ENCODE measurements around the gene RBSN. TPM values are rescaled to one million over a fixed set of nuclear protein-coding genes. Genes with fewer than 3 reads are reported as not detected.

Gene RBSN
- total RNA-seq, 1 donor, result 46.6 TPM

DNA sequence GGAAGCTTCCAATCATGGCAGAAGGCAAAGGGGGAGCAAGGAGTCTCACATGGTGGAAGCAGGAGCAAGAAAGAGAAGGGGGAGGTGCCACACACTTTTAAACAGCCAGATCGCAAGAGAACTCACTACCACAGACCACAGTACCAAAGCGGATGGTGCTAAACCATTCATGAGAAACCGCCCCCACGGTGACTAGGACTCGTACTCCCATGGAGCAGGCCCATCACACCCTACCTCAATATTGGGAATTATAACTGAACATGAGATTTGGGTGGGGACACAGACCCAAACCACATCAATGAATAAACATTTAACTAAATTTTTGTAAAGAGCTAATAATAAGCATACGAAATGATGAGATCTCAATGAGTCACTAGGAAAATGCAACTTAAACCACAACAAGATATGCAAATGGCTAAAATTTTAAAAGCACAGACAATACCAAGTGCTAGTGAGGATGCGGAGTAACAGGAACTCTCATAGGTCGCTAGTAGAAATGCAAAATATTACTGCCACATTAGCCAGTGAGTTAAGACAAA lies 43.9 kb downstream of the RBSN start:
- no peaks in the 10 kb centered on the region for H3K9me3 ChIP-seq (ENCODE audit: low read depth, low read length)
- peaks cover 28% of the 10 kb centered on the region for H3K4me1 ChIP-seq (ENCODE audit: insufficient read depth, low read length)
- no peaks in the 10 kb centered on the region for H3K27me3 ChIP-seq (ENCODE audit: insufficient read depth, low read length)
- no peak overlapping the region for H3K4me3 ChIP-seq (ENCODE audit: low read length)

DNA sequence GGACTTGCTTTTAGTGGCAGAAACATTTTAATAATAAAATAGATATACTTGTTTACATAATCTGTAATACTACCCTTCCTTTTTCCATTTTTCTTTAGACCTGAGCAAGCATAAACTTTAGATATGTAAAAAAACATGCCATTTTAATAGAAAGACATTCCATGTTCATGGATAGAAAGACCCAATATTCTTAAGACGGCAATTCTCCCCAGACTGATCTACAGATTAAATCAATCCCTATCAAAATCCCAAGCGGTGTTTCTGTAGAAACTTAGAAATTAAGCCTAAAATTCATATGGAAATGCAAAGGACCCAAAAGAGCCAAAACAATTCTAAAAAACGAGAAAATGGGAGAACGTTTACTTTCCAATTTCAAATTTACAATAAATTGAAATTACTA lies 45.4 kb downstream of the RBSN start:
- no peaks in the 10 kb centered on the region for H3K27me3 ChIP-seq (ENCODE audit: insufficient read depth, low read length)
- H3K9me3 ChIP-seq (ENCODE audit: low read depth, low read length), result no peaks in the 10 kb centered on the region
- no peak overlapping the region for H3K4me3 ChIP-seq (ENCODE audit: low read length)
- H3K4me1 ChIP-seq (ENCODE audit: insufficient read depth, low read length), result peaks cover 28% of the 10 kb centered on the region

DNA sequence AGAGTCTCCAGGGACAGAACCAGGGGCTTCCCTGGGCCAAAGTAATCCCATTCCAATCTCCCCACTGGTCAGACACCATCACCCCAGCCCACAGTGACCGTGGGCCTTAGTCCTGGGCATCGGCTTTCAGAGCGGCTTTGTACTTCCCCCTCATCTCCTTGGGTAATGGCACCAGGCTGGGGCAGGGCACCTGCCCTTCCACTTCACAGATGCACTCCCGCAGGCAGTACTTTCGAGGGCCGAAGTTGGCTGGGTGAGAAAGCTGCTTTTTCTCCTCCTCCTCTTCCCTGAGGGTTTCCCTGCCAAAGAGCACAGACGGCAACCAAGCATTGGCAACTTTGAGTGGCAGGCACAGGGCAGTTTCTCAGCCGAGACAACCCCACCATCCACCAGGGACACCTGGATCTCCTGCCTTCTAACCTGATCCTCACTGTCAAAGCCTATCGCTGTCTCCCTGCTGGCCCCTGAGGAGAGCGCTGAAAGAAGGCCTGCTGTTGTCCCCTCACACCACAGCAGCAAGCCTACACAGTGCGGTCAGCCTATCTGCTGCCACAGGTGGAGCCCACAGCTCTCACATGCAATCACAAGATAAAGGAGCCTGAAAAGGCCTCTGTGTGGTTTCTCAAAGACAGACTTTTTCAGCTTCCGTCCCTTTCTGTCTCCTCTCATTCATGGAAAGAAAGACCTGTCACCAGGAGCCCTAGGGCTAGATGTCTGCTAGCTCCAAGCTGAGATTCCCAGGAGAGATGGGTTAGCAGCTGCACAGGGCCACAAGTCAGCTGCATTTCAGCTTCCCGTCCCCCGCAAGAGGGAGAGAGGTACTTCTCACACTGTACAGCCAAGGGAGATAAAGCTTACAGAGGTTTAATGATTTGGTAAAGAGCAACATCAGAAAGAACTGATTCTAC lies 46.4 kb downstream of the RBSN start:
- peaks cover 28% of the 10 kb centered on the region for H3K4me1 ChIP-seq (ENCODE audit: insufficient read depth, low read length)
- H3K4me3 ChIP-seq (ENCODE audit: low read length), result no peak overlapping the region
- no peaks in the 10 kb centered on the region for H3K9me3 ChIP-seq (ENCODE audit: low read depth, low read length)
- H3K27me3 ChIP-seq (ENCODE audit: insufficient read depth, low read length), result no peaks in the 10 kb centered on the region

DNA sequence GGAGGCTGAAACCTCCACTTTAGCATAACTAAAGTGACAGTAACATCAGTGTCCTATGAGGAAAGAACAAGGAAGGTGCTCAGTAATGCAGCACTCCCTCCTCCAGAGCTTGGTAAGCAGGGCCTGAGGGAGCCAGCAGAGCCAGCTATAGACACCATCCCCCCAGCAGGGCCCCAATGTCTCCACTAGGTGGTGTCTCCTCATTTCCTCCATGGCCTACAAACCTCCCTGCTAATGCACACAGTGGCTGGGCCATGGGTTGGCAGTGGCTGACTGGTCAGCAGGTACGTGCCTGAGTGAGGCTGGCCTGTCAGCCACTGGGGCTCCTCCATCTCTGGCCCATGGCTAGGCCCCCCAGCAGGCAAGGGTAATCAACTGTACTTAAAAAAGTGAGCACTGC lies 47.4 kb downstream of the RBSN start:
- H3K4me1 ChIP-seq (ENCODE audit: insufficient read depth, low read length), result peaks cover 28% of the 10 kb centered on the region
- no peaks in the 10 kb centered on the region for H3K9me3 ChIP-seq (ENCODE audit: low read depth, low read length)
- no peaks in the 10 kb centered on the region for H3K27me3 ChIP-seq (ENCODE audit: insufficient read depth, low read length)
- H3K4me3 ChIP-seq (ENCODE audit: low read length), result no peak overlapping the region

DNA sequence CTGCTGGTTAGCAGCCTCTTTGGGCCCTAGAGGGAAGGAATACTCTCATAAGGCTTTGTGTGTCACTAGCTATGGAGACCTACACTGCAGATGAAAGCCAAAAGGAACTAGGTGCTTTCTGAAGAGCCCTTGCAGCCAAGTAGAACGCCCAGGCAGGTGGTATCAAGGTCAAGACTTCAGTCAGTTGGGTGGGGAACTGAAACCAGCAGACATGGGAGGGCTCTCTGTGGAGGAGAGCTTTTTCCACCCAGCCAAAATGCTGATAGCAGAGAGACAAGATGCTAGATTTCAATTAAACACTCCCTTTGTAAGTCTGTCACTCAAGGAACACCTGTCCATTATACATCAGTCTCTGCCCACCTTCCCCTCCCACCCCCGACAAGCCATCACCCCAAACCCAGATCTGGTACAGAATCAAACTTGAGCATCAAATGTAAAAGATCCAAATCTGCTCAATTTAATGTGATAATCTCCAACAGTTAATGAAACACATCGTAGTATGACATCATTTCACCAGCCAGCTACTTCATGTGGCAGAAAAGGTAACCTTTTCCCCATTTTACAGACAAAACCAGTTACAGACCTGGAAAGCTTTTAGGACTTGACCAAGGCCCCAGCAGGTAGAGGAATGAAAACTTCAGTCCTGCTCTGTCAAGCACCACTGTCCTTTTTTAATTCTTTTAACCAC lies 48.4 kb downstream of the RBSN start:
- no peaks in the 10 kb centered on the region for H3K27me3 ChIP-seq (ENCODE audit: insufficient read depth, low read length)
- no peak overlapping the region for H3K4me3 ChIP-seq (ENCODE audit: low read length)
- H3K4me1 ChIP-seq (ENCODE audit: insufficient read depth, low read length), result peaks cover 24% of the 10 kb centered on the region
- H3K9me3 ChIP-seq (ENCODE audit: low read depth, low read length), result no peaks in the 10 kb centered on the region

DNA sequence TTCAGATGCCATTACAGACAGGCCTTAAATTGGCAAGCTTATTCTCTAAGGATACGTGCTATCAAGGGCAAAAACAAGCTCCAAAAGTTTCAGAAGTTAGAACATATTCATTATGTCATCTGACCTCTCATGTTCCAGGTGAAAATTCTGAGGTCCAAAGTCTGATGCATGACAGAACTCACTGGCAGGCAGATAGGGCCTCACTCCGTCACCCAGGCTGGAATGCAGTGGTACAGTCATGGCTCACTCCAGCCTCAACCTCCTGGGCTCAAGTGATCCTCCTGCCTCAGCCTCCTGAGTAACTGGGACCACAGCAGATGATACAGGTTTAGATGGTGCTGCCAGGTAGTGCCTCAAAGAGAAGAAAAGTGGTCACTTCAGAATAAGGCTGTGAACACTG lies 49.4 kb downstream of the RBSN start:
- Histone ChIP-seq H3K9me3 (ENCODE audit: low read depth, low read length) (no peaks in the 10 kb centered on the region), H3K27me3 (ENCODE audit: insufficient read depth, low read length) (no peaks in the 10 kb centered on the region), H3K4me1 (ENCODE audit: insufficient read depth, low read length) (peaks cover 15% of the 10 kb centered on the region), H3K4me3 (ENCODE audit: low read length) (no peak overlapping the region)

DNA sequence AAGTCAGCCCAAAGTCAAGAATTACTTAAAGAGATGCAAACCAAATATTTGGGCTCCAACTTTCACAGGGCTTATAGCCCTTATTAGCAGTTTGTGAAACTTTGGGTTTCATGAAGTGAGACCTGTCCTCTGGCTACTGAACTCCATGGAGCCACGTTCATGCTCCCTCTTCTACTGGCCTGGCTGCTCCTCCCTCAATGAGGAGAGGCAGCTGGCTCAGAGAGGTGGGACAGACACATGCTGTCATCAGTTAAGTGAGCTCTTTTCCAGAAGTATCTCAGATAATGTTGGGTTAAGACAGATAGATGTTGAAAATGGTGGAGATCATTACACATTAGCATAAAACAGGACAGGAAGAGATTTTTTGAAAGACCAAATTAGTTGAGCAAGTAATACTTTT lies 53.3 kb downstream of the RBSN start:
- Histone ChIP-seq H3K4me1 (ENCODE audit: insufficient read depth, low read length) (no peaks in the 10 kb centered on the region), H3K27me3 (ENCODE audit: insufficient read depth, low read length) (no peaks in the 10 kb centered on the region), H3K9me3 (ENCODE audit: low read depth, low read length) (no peaks in the 10 kb centered on the region), H3K4me3 (ENCODE audit: low read length) (no peak overlapping the region)

DNA sequence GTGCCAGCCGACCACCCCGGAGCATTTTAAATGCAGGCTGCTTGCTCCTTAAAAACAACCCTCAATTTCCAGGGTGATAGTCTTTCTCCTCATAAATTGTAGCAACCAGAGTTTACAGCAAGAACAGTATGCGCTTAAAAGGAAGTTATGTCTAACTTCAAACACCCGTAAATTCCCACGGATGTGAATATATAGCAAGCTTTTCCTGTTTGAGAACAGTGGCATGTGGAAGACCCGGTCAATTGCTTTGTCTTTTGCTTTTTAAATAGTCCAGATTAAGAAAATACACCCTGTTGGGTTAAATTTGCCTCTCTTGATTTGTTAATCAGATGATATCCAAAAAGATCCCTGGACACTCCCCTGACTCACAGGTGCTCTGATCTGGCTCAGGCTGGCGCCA lies 54.6 kb downstream of the RBSN start:
- Histone ChIP-seq H3K4me3 (ENCODE audit: low read length) (no peak overlapping the region), H3K27me3 (ENCODE audit: insufficient read depth, low read length) (no peaks in the 10 kb centered on the region)

DNA sequence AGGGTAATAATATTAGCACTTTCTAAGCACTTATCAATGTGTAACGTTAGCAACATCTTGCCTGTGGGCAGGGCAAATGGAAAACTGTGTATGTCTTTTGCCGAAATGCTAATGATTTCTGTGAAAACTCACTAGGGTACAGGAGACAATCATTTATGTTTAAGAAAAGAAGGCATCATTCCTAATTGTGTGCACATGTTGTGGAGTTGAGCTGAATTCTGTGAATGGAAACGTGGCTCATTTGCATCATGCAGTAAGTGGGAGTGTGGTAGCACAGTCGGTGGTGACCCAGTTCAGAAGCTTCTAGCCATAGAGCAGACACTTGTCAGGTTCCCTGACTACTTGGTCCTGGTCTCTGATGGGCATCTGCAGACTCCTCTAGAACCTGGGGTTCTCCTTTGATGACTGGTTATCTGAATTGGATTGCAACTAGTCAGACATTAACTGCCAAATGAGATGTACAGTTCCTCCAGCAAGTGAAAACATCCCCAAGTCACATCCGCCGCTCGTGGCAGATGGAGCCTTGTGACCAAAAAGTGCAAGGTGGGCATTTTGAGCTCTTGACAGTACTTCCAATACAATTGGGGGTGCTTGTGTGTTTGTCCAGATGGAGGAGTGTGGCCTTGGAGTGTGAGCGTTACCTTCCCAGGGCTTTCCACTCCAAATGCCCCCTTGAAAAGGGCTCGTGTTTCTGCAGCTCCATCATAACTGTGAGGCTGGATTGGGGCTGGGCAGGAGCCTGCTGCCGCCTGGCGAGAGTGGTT lies 55.4 kb downstream of the RBSN start:
- Histone ChIP-seq H3K4me1 (ENCODE audit: insufficient read depth, low read length) (no peaks in the 10 kb centered on the region), H3K4me3 (ENCODE audit: low read length) (no peak overlapping the region), H3K27me3 (ENCODE audit: insufficient read depth, low read length) (no peaks in the 10 kb centered on the region), H3K9me3 (ENCODE audit: low read depth, low read length) (no peaks in the 10 kb centered on the region)

More for the DNA sequence above, 54.6 kb downstream of the RBSN start:
- H3K4me1 ChIP-seq (ENCODE audit: insufficient read depth, low read length), result no peaks in the 10 kb centered on the region
- H3K9me3 ChIP-seq (ENCODE audit: low read depth, low read length), result no peaks in the 10 kb centered on the region

DNA sequence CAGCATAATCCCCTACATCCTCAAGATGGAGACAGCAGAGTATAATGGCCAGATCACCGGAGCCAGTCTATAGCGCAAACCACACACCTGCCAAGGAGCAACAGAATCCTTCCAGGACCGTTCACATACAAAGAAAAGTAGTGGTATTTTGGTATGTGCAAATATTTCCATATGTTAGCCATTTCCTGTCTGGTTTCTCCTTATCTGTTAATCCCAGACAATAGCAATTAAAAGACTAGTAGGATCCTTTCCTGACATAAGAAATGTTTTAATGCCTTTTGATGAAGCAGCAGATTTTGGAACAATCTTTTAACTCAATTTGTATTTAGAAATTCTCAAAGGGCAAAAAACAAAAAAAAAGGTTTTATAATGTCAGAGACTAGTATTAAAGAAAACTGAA lies 56.0 kb downstream of the RBSN start:
- no peaks in the 10 kb centered on the region for H3K4me1 ChIP-seq (ENCODE audit: insufficient read depth, low read length)
- H3K4me3 ChIP-seq (ENCODE audit: low read length), result no peak overlapping the region
- no peaks in the 10 kb centered on the region for H3K27me3 ChIP-seq (ENCODE audit: insufficient read depth, low read length)
- no peaks in the 10 kb centered on the region for H3K9me3 ChIP-seq (ENCODE audit: low read depth, low read length)

DNA sequence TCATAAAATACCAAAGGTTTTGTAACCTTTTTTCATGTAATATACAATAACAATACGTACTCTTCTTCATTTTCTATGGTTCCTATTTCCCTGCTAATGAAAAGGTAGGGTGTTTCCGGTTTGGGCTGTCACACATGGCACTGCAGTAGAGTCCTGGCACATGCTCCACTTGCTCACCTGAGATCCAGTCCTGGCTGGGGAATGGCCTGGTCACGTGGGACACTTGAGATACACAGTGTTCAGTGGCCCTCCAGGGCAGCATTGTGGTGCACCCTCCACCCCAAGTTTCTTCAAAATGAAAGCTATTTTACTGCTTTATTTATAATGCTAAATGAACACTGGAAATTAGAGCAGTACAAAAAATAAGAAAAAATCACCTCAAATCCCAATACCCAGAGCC lies 57.0 kb downstream of the RBSN start:
- Histone ChIP-seq H3K27me3 (ENCODE audit: insufficient read depth, low read length) (no peaks in the 10 kb centered on the region), H3K4me1 (ENCODE audit: insufficient read depth, low read length) (no peaks in the 10 kb centered on the region), H3K9me3 (ENCODE audit: low read depth, low read length) (no peaks in the 10 kb centered on the region), H3K4me3 (ENCODE audit: low read length) (no peak overlapping the region)

DNA sequence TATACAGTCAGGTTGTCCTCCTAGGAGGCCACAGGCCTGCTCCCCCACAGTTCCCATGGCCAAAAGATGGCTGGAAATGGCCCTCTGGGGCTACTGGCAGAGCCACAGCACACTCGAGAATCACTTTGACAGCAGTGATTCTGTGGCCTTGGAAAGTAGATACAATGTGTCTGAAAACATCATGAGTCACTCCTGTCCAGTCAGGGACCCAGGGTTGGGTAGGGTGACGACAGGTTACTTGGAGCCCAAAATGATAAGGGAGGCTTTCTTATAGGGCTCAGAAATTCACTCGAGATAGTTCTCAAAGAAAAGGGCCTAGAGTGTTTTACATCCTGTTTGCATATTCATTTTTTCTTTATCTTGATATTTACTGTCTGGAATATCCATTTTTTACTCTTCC lies 58.1 kb downstream of the RBSN start:
- Histone ChIP-seq H3K4me1 (ENCODE audit: insufficient read depth, low read length) (no peaks in the 10 kb centered on the region), H3K4me3 (ENCODE audit: low read length) (no peak overlapping the region), H3K27me3 (ENCODE audit: insufficient read depth, low read length) (no peaks in the 10 kb centered on the region), H3K9me3 (ENCODE audit: low read depth, low read length) (no peaks in the 10 kb centered on the region)

DNA sequence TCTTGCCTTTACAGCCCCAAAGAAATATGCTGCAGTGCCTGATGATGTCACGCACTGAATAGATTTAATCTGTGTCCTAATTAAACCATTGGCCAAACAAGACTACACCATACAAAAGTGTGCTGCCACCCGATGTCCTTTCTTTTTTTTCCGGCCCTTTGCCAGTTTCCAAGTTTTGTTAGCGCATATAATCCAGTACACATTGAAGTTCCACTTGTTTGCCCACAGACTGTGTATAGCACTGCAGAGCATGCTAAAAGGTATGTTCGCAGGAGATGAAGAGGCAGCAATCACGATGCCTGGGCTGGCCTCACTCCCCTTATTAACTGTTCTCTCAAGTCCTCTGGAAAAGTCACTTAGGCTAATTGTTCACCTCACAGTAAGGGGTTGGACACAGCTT lies 60.6 kb downstream of the RBSN start:
- H3K9me3 ChIP-seq (ENCODE audit: low read depth, low read length), result no peaks in the 10 kb centered on the region
- no peaks in the 10 kb centered on the region for H3K4me1 ChIP-seq (ENCODE audit: insufficient read depth, low read length)
- no peaks in the 10 kb centered on the region for H3K27me3 ChIP-seq (ENCODE audit: insufficient read depth, low read length)
- no peak overlapping the region for H3K4me3 ChIP-seq (ENCODE audit: low read length)

DNA sequence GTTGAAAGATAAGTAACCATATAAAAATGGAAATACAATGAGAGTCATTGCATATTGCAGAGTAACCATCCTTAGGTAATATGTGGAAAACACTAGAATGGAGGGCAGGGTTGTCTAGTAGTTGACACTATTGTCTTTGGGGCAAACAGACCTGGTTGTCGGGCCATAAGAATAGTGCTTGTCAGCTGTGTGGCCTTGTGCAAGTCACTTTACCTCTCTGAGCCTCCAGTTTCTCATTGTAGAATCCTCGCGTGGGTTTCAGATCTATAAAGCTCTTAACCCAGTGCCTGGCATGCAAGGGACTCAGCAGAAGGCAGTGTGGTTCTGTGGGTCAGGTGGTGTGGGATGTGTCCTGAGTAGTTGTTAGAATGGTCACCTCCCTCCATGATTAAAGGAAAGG lies 65.8 kb downstream of the RBSN start:
- no peak overlapping the region for H3K4me3 ChIP-seq (ENCODE audit: low read length)
- H3K9me3 ChIP-seq (ENCODE audit: low read depth, low read length), result no peaks in the 10 kb centered on the region
- H3K4me1 ChIP-seq (ENCODE audit: insufficient read depth, low read length), result no peaks in the 10 kb centered on the region
- H3K27me3 ChIP-seq (ENCODE audit: insufficient read depth, low read length), result no peaks in the 10 kb centered on the region

DNA sequence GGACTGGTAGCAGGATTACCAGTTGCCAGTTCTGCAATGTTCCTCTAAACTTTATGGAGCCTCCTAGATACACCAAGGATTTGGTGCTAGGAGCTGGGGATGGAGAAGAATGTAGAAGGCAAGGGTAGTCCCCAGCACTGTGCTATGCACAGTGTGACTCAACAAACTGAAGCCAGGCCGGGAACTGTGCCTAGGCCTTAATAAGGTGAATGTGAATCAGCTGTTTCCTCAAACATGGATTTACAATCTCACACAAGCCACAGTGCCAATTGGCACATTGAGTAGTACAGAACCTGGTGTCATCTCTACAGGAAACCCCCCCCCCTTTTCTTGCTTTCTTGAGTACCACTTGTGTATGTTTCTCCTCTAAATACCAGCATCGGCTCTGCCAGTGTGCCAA lies 66.3 kb downstream of the RBSN start:
- Histone ChIP-seq H3K9me3 (ENCODE audit: low read depth, low read length) (no peaks in the 10 kb centered on the region), H3K27me3 (ENCODE audit: insufficient read depth, low read length) (no peaks in the 10 kb centered on the region), H3K4me3 (ENCODE audit: low read length) (no peak overlapping the region), H3K4me1 (ENCODE audit: insufficient read depth, low read length) (no peaks in the 10 kb centered on the region)
